GM19099 (cell line): ENCODE measurements around the gene PDGFRA.

ENCODE experiments used
- POLR2A ChIP-seq: IDR thresholded peaks from 3 replicates; pipeline ENCODE4 v1.6.1; 2011; ENCODE audit warnings: low read depth; ENCODE audit not compliant: insufficient read length; ENCODE audit errors: extremely low read depth

PDGFRA gene

GRCh38 chr4:54233697-54234496, 4.8 kb downstream of the PDGFRA start:
- no peak for TF ChIP-seq POLR2A

- TF ChIP-seq POLR2A, result no peak
These were observed 5.6 kb downstream of the PDGFRA start for GRCh38 chr4:54234497-54235205.

GRCh38 chr4:54237770-54238169, 8.7 kb downstream of the PDGFRA start:
- TF ChIP-seq POLR2A, result no peak

- TF ChIP-seq POLR2A, result no peak
These were observed 9.3 kb downstream of the PDGFRA start for GRCh38 chr4:54238389-54238788.

GRCh38 chr4:54254116-54254914, 25.2 kb downstream of the PDGFRA start:
- TF ChIP-seq POLR2A, result no peak

- TF ChIP-seq POLR2A, result no peak
These were observed 25.8 kb downstream of the PDGFRA start for GRCh38 chr4:54254915-54255246.

GRCh38 chr4:54255881-54256280, 26.8 kb downstream of the PDGFRA start:
- TF ChIP-seq POLR2A, result no peak

- TF ChIP-seq POLR2A, result no peak
These were observed 27.7 kb downstream of the PDGFRA start for GRCh38 chr4:54256491-54257486.

- no peak for TF ChIP-seq POLR2A
These were observed 36.3 kb downstream of the PDGFRA start for GRCh38 chr4:54265366-54265765.

- no peak for TF ChIP-seq POLR2A
These were observed 39.1 kb downstream of the PDGFRA start for GRCh38 chr4:54268151-54268550.

GRCh38 chr4:54271464-54271863, 42.4 kb downstream of the PDGFRA start:
- no peak for TF ChIP-seq POLR2A

- TF ChIP-seq POLR2A, result no peak
These were observed 43.0 kb downstream of the PDGFRA start for GRCh38 chr4:54272051-54272450.

- no peak for TF ChIP-seq POLR2A
These were observed 45.2 kb downstream of the PDGFRA start for GRCh38 chr4:54274264-54274663.
